Stimulated activated effector memory CD8-positive, alpha-beta T cell treated with anti-CD3 and anti-CD28 coated beads, Interleukin-12 subunit alpha, Interleukin-12 subunit beta, amount 100 ng/mL, for 72 hours (primary cell): ENCODE data around the gene CHSY3.

ENCODE experiments used
- ATAC-seq: fragments of 150-1000 bp; cut with Tn5 transposase; 2 replicates; pipeline ENCODE4 v1.10.0; 2021
- DNase-seq, 2 donors: peaks; one replicate each; pipeline ENCODE4 v3.0.0; 2021 to 2022; ENCODE audit warnings: low spot score in 2 of 2
- H3K27ac Mint-ChIP-seq: one replicate; pipeline ENCODE4 v1.8.0; 2022; ENCODE audit warnings: mild to moderate bottlenecking, mixed read lengths
- H3K36me3 Mint-ChIP-seq: one replicate; pipeline ENCODE4 v1.8.0; 2022; ENCODE audit warnings: mild to moderate bottlenecking, mixed read lengths
- H3K4me1 Mint-ChIP-seq: one replicate; pipeline ENCODE4 v1.8.0; 2022; ENCODE audit warnings: mixed read lengths
- H3K4me3 Mint-ChIP-seq: one replicate; pipeline ENCODE4 v1.8.0; 2022; ENCODE audit warnings: mild to moderate bottlenecking, mixed read lengths
- H3K9me3 Mint-ChIP-seq: one replicate; pipeline ENCODE4 v1.8.0; 2022; ENCODE audit warnings: mixed read lengths

Gene CHSY3

DNA sequence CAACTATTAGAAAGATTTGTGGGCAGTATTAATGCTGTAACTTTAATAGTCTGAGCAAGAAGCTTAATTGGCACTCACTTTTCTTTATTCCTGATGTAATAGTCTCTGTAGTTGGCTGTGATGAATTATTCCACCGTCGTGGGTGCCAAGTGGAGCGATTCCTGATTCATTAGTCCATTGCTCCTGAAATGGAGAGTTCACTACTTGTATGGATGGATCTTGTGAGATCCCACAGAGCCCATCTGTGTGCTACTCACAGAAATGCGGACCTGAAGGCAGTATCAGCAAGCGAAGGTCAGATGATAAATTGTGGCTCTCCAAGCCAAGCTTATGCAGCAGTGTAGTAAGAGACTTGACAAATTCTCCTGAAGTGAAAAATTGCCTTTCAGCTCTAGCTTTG lies 212.2 kb downstream of the CHSY3 start:
- Mint-ChIP-seq H3K27ac (no peak overlapping the region), H3K4me3 (no peak overlapping the region), H3K9me3 (no peaks in the 10 kb centered on the region), H3K36me3 (no peaks in the 10 kb centered on the region), H3K4me1 (no peaks in the 10 kb centered on the region)
- no peak for DNase-seq
- no peak for ATAC-seq

DNA sequence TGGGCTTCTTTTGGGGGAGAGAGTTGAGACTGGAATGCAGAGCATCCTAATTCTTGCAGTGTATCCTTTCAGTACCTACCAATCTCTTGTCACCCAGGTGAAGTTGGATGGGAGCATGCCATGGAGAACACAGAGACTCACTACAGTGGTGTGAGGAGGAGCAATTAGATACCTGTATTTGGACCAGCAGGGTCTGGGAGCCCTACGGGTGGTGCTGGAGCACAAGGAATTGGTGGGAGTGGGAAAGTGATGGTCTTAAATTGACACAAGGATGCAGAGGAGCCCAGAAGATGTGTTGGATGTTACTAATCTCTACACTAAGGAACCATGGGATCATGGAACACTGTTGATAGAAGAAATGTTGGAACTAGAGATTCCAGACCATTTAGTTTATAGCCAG lies 212.7 kb downstream of the CHSY3 start:
- H3K4me1 Mint-ChIP-seq, result no peaks in the 10 kb centered on the region
- H3K27ac Mint-ChIP-seq, result no peak overlapping the region
- H3K9me3 Mint-ChIP-seq, result no peaks in the 10 kb centered on the region
- H3K36me3 Mint-ChIP-seq, result no peaks in the 10 kb centered on the region
- DNase-seq (no peak), ATAC-seq (no peak)
- no peak overlapping the region for H3K4me3 Mint-ChIP-seq

DNA sequence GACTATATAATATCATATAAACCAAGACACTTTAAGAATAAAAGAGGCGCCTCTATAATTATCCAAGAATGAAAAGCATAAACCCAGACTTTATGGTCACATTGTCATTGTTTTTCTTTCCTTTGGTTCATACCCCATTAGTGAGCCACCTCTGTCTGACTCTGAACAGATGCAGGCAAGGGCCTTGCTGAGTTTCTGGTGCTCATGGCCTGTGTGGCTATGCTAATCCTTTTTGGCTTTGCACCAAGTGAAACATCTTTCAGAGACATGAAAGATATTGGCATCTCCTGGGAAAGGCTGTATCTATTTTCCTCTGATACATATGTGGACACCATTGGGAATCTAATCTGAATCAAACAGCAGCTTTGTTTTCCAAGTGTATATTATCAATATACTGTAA lies 222.5 kb downstream of the CHSY3 start:
- no peaks in the 10 kb centered on the region for H3K9me3 Mint-ChIP-seq
- DNase-seq (no peak), ATAC-seq (no peak)
- H3K4me1 Mint-ChIP-seq, result no peaks in the 10 kb centered on the region
- no peak overlapping the region for H3K4me3 Mint-ChIP-seq
- no peaks in the 10 kb centered on the region for H3K36me3 Mint-ChIP-seq
- H3K27ac Mint-ChIP-seq, result no peak overlapping the region

DNA sequence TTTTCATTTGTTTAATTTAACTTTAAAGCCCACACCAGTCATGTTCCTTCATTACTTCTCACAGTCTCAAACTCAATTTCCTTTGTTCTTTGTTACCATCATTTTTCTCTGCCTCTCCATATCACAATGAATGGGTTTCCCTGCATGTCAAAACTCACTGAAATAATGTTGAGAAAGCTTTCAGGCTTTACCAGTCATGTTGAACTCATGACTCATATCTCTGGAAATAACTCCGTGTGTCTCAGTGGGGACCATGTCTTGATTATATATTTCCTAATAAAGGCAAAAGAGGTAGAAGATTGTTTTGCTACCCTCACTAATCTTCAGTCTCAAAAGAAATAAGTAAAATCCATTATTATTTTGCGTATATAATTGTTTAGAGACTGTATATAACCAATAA lies 231.2 kb downstream of the CHSY3 start:
- DNase-seq, result no peak
- no peaks in the 10 kb centered on the region for H3K36me3 Mint-ChIP-seq
- ATAC-seq, result no peak
- H3K4me3 Mint-ChIP-seq, result no peak overlapping the region
- no peak overlapping the region for H3K27ac Mint-ChIP-seq
- H3K4me1 Mint-ChIP-seq, result no peaks in the 10 kb centered on the region
- H3K9me3 Mint-ChIP-seq, result peaks cover 2% of the 10 kb centered on the region

DNA sequence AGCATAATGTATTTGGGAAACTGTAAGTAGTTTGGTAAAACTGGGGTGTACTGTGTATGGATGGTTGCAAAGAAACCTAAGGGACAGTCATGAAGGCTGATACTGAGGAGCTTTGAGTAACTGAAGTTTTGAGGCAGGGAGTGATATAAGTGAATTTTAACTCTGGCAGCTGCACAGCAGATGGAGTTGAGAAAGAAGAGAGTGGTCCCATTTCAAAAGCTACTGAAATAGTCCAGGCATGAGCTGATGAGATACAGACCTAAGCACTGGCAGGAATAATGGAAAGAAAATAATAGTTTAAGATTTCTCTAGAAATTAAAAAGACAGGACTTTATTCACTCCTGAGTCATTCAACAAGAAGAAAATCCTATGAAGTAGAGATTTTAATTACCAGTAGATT lies 232.0 kb downstream of the CHSY3 start:
- no peak overlapping the region for H3K4me3 Mint-ChIP-seq

DNA sequence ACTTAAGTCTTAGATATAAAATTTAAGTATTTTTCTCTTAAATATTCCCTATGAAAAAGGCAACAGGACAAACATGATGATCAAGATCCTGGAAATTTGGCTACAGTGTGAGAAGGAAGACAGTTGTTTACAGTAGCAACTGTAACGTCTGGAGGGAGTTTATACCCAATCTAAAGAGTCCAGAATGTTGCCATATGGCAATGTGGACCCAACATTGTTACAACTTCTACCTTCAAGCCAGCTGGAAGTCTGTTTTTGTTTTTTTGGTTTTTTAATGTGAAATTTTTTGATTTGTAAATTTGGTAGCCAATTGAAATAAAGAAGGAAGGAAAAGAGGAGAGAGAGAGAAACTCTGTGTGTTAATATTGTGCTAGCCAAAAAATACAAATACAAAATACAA lies 233.4 kb downstream of the CHSY3 start:
- H3K4me3 Mint-ChIP-seq, result no peak overlapping the region
- H3K36me3 Mint-ChIP-seq, result no peaks in the 10 kb centered on the region
- peaks cover 6% of the 10 kb centered on the region for H3K9me3 Mint-ChIP-seq
- no peak overlapping the region for H3K27ac Mint-ChIP-seq
- DNase-seq, result no peak
- no peaks in the 10 kb centered on the region for H3K4me1 Mint-ChIP-seq
- no peak for ATAC-seq

More for the DNA sequence above, 232.0 kb downstream of the CHSY3 start:
- Mint-ChIP-seq H3K9me3 (peaks cover 4% of the 10 kb centered on the region), H3K4me1 (no peaks in the 10 kb centered on the region), H3K27ac (no peak overlapping the region), H3K36me3 (no peaks in the 10 kb centered on the region)
- ATAC-seq, result no peak
- no peak for DNase-seq

DNA sequence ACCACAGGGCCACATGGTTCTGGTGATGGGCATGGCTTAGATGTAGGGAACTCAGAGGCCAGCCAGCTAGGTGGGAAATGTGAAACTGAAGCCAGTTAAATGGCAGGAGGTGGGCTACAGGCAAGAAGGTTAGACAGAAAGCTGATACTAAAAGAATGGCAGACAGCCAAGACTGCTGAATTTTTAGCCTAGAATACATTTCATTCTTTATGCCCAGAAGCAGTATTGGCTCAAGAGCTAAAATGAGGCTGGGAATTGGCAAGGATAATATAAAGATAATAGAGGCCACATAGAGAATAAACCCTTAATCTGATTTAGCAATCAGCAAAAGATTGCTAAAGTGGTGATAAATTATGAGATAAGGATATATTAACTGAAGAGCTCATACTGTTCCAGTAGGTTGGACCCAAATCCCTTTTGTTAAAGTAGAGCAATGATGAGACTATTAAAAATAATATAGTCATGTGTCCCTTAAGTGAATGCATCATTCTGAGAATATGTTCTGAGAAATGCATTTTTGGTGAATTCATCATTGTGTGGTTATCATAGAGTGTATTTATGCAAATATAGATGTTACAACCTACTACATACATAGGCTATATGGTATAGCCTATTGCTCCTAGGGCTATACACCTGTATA lies 234.3 kb downstream of the CHSY3 start:
- ATAC-seq, result no peak

DNA sequence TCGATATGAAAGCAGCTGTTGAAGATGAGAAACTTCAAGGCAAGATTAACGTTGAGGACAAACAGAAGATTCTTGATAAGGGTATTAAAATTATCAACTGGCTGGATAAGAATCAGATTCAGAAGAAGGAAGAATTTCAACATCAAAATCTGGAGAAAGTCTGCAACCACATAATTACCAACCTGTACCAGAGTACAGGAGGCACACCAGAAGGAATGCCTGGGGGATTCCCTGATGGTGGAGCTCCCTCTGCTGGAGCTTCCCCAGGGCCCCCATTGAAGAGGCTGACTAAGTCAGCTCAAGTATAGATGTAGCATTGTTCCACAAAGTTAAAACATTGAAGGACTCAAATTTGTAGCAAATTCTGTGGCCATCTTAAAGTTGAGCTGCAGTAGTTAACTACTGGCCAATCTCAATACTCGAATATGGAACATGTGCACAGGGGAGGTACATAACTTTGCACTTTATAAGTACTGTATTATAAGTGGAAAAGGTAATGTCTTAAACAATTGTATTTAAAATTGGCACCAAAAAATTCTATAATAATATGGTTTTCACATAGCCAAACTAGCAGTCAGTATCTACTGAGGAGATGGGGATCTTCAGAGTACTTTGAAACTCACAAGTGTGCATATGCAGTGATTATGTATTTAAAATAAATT lies 237.5 kb downstream of the CHSY3 start:
- Mint-ChIP-seq H3K27ac (no peak overlapping the region), H3K4me1 (no peaks in the 10 kb centered on the region), H3K36me3 (no peaks in the 10 kb centered on the region), H3K4me3 (no peak overlapping the region), H3K9me3 (peaks cover 6% of the 10 kb centered on the region)
- ATAC-seq (no peak), DNase-seq (no peak)

More for the DNA sequence above, 234.3 kb downstream of the CHSY3 start:
- Mint-ChIP-seq H3K4me1 (no peaks in the 10 kb centered on the region), H3K9me3 (peaks cover 6% of the 10 kb centered on the region), H3K36me3 (no peaks in the 10 kb centered on the region), H3K4me3 (no peak overlapping the region), H3K27ac (no peak overlapping the region)
- no peak for DNase-seq

DNA sequence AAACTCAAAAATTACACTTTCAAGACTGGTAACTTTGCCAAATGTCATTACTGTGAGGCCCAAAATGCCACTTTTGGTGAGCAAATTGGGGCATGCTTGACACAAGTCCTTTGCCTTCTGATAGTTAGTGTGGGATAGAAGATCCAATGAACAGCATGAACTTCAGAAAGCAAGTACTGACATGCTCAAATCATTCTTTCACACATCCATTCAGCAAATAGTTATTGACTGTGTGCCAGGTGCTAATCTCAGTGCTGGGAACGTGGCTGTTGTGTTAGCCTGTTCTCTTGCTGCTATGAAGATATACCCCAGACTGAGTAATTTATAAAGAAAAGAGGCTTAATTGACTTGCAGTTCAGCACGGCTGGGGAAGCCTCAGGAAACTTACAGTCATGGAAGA lies 247.0 kb downstream of the CHSY3 start:
- Mint-ChIP-seq H3K27ac (no peak overlapping the region), H3K36me3 (no peaks in the 10 kb centered on the region), H3K4me1 (no peaks in the 10 kb centered on the region), H3K4me3 (no peak overlapping the region), H3K9me3 (peaks cover 2% of the 10 kb centered on the region)
- DNase-seq (no peak), ATAC-seq (no peak)

DNA sequence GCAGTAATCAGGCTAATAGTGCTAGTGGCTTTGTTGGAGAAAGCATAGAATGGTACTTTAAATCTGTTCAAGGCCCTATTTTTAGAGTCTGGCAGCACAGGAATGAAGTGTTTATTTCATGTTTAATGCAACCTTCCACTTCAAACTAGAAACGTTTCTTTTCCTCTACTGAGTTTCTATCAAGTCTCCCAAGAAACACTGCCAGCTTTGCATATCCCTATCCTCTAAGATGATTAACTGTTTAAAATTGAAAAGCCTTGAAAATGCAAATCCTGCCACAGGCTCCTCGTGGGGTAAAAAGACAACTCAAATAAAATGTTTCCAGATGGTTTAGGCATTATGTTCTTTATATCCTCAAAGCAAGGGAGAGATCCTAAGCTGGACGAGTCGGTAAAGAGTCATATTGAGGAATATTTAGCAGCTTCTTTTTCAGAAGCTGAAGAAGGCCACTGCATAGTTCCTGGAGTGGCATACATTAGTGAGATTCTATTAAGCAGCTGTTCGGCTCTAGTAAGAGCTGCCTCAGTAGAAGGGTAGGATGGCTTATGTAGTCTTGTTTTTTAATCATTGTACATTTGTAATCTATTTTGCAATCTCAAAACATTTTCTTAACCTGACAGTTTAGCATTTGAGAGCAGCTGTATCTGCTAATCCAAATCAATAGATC lies 251.2 kb downstream of the CHSY3 start:
- DNase-seq (no peak), ATAC-seq (no peak)
- no peak overlapping the region for H3K27ac Mint-ChIP-seq
- H3K4me3 Mint-ChIP-seq, result no peak overlapping the region
- no peaks in the 10 kb centered on the region for H3K4me1 Mint-ChIP-seq
- H3K36me3 Mint-ChIP-seq, result no peaks in the 10 kb centered on the region
- no peaks in the 10 kb centered on the region for H3K9me3 Mint-ChIP-seq

DNA sequence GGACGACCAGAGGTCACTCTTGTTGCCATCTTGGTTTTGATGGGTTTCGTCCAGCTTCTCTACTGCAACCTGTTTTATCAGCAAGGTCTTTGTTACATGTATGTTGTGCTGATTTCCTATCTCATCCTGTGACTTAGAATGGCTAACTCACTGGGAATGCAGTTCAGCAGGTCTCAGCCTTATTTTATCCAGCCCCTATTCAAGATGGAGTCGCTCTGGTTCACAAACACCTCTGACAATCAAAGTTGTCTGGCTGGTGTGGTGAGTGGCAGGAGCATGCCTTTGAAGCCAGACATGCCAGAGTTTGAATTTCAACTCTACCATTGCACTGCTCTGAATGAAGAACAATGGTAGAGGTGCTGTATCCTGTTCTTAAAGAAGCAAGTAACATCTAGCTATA lies 253.8 kb downstream of the CHSY3 start:
- Mint-ChIP-seq H3K4me3 (no peak overlapping the region), H3K4me1 (no peaks in the 10 kb centered on the region), H3K36me3 (no peaks in the 10 kb centered on the region), H3K9me3 (no peaks in the 10 kb centered on the region), H3K27ac (no peak overlapping the region)
- DNase-seq, result no peak
- no peak for ATAC-seq

DNA sequence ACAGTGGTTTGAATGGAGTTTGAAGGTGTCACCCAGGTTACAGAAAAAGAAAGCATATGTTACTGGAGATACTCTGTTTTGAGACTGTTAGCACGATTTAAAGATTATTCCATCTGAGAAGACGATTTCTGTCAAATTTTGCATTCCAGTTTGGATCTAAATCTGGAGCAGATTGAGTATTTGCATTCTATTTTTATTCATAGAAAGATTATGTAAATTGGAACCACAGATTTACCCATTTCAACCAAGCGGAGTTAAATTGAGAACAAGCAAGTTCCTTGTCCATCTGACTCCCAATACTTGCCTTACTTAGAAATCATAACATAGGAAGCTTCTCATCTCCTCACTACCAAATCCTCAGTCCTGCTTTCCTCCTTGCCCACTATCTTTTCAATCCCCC lies 255.7 kb downstream of the CHSY3 start:
- DNase-seq (no peak), ATAC-seq (no peak)
- H3K4me1 Mint-ChIP-seq, result no peaks in the 10 kb centered on the region
- H3K27ac Mint-ChIP-seq, result no peak overlapping the region
- no peaks in the 10 kb centered on the region for H3K9me3 Mint-ChIP-seq
- no peaks in the 10 kb centered on the region for H3K36me3 Mint-ChIP-seq
- no peak overlapping the region for H3K4me3 Mint-ChIP-seq

DNA sequence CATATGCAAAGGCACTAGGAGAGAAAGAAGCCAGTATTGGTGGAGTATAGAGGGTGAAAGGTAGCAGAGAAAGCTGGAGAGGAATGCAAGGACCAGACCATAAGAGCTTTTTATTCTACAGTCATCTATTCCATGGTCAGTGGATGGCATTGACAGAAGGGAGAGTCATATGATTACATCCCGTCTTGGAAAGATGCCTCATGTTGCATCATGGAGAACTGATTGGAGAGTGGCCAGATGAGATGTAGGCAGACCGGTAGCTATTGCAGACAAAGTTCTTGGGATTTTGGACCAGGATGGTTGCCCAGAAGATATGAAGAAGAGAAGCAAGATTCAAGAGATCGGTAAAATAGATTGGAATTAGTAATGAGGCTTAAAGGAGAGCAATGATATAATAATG lies 260.7 kb downstream of the CHSY3 start:
- Mint-ChIP-seq H3K4me1 (no peaks in the 10 kb centered on the region), H3K9me3 (no peaks in the 10 kb centered on the region), H3K27ac (no peak overlapping the region), H3K4me3 (no peak overlapping the region), H3K36me3 (no peaks in the 10 kb centered on the region)
- ATAC-seq (no peak), DNase-seq (no peak)

DNA sequence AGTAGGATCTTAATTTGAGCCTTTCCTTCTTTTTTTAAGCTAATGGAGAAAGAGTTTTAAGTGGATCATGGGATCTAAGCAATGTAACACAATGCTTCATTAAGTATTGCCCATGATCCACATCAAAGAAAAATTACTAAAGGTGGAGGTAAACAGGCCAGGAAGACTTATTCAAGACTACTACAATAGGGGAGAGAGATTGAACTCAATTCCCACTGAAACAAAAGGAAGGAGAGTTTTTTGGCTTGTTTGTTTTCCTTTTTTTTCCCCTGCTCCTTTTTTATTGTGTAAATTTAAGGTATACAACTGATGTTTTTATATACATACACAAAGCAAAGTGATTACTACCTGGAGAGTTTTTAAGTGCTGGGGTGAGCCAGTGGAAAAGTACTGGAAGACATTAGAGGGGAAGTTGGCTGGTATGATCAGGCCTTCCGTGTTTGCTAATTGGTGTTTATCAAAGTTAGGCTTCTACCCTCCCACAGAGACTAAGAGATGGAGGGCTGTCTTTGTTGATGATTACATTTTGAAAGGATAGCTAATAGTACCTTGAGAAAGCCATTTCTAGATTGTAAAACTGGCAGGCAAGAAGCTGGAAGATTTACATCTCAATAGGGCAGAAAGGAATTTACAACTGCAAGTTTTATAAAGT lies 262.7 kb downstream of the CHSY3 start:
- no peaks in the 10 kb centered on the region for H3K4me1 Mint-ChIP-seq
- H3K36me3 Mint-ChIP-seq, result no peaks in the 10 kb centered on the region
- no peaks in the 10 kb centered on the region for H3K9me3 Mint-ChIP-seq
- ATAC-seq (no peak), DNase-seq (no peak)
- no peak overlapping the region for H3K4me3 Mint-ChIP-seq
- H3K27ac Mint-ChIP-seq, result no peak overlapping the region

DNA sequence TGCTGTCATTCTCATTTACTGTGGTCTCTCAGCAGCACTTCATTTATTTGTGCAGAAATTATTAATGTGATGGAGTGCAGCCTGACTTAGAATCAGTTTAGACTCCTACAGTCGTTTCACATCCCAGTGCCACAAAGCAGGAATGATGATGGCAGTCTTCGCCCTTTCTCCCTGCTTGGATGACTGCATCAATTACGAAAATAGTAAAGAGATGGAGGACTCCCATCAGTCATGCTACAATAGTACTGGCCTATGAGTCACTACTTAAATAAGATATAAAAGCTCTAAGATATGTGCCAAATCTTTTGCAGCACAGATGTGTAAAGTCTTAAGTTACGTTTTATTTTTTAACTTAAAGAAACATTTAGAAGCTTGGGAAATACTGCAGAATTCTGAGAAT lies 263.9 kb downstream of the CHSY3 start:
- no peak for DNase-seq

DNA sequence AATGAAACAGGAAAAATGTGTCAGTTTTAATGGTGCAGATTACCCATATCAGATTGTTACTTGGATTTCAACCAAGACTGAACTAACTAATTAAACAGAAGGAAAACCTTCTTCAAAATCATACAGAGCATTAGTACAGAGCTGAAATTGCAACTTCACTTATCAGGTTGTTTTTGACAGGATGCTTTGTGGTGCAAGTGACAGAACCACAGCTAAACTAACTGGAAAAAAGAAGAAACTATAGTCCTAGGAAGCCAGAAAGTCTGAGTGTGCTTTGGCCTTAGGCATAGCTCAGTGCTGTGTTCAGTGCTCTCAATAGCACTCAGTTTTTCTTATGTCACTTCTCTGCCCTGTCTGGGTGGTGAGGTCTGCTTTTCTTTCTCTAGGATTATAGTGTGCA lies 267.4 kb downstream of the CHSY3 start:
- Mint-ChIP-seq H3K4me1 (no peaks in the 10 kb centered on the region), H3K36me3 (no peaks in the 10 kb centered on the region), H3K4me3 (no peak overlapping the region), H3K9me3 (no peaks in the 10 kb centered on the region), H3K27ac (no peak overlapping the region)
- DNase-seq (no peak), ATAC-seq (no peak)

More for the DNA sequence above, 263.9 kb downstream of the CHSY3 start:
- no peaks in the 10 kb centered on the region for H3K36me3 Mint-ChIP-seq
- no peak overlapping the region for H3K27ac Mint-ChIP-seq
- H3K4me3 Mint-ChIP-seq, result no peak overlapping the region
- H3K9me3 Mint-ChIP-seq, result no peaks in the 10 kb centered on the region
- ATAC-seq, result no peak
- H3K4me1 Mint-ChIP-seq, result no peaks in the 10 kb centered on the region
